ENCODE measurements around the gene BMP8B.

Gene BMP8B

DNA sequence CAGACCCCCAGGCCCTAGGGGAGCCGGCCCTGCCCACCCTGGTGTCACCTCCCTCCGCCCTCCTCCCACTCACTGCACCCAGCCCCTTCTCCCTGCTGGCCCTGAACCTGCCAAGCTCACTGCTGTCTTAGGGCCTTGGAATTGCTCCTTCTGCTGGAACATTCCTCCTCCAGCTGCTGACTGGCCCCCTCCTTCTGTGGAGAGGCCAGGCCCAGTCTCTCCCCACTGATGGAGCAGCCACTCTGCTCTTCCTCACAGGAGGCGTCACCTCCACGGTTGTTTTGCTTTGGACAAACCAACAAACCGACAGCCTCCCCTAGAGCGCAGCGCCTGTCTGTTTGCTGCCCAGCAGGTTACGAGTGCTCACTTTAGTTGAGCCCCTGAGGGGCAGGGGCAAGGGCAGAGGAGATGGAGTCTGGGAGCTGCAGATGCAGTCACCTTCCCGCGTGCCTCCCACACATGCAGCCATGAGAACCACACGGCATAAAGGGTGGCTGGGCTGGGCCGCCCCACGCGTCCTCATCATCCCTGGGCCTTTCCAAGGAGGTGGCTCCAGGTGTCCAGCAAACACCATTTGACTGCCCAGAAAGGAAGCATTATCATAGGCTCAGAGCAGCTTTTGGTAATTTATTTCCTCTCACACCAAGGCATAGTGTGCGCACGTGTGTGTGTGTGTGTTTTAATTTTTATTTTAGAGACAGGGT, 27.0 kb downstream of the BMP8B start:
- H3K4me3 ChIP-seq (replicated peaks; ENCODE audit: low read depth, low read length) = no peak overlapping the region
- TF ChIP-seq, protein P1, sequence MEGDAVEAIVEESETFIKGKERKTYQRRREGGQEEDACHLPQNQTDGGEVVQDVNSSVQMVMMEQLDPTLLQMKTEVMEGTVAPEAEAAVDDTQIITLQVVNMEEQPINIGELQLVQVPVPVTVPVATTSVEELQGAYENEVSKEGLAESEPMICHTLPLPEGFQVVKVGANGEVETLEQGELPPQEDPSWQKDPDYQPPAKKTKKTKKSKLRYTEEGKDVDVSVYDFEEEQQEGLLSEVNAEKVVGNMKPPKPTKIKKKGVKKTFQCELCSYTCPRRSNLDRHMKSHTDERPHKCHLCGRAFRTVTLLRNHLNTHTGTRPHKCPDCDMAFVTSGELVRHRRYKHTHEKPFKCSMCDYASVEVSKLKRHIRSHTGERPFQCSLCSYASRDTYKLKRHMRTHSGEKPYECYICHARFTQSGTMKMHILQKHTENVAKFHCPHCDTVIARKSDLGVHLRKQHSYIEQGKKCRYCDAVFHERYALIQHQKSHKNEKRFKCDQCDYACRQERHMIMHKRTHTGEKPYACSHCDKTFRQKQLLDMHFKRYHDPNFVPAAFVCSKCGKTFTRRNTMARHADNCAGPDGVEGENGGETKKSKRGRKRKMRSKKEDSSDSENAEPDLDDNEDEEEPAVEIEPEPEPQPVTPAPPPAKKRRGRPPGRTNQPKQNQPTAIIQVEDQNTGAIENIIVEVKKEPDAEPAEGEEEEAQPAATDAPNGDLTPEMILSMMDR (IDR thresholded peaks at IDR 0.05; ENCODE audit: low read length, missing control alignments) = no peak
- no peak for DNase-seq (ENCODE audit: low read depth)

DNA sequence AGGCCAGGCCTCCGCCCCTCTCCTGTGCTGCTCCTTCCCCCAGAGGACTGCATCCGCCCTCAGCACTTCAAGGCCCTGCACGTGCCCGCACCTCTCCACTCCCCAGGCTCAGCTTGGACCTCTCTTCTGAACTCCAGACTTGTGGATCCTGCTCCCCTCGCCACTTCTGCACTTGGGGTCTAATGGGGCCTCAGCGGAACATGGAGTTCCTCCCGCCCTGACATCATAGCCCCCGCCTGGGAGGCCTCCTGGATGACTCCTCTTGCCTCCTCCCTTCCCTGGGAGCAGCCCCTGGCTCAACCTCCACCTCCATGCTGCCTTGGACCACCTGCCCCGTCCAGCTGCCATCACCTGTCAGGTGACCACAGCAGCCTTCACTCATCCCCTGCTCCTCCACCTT, 27.6 kb downstream of the BMP8B start:
- TF ChIP-seq, protein P1 (IDR thresholded peaks at IDR 0.05; ENCODE audit: low read length, missing control alignments) = no peak
- H3K4me3 ChIP-seq (replicated peaks; ENCODE audit: low read depth, low read length) = no peak overlapping the region
- DNase-seq (ENCODE audit: low read depth) = no peak

DNA sequence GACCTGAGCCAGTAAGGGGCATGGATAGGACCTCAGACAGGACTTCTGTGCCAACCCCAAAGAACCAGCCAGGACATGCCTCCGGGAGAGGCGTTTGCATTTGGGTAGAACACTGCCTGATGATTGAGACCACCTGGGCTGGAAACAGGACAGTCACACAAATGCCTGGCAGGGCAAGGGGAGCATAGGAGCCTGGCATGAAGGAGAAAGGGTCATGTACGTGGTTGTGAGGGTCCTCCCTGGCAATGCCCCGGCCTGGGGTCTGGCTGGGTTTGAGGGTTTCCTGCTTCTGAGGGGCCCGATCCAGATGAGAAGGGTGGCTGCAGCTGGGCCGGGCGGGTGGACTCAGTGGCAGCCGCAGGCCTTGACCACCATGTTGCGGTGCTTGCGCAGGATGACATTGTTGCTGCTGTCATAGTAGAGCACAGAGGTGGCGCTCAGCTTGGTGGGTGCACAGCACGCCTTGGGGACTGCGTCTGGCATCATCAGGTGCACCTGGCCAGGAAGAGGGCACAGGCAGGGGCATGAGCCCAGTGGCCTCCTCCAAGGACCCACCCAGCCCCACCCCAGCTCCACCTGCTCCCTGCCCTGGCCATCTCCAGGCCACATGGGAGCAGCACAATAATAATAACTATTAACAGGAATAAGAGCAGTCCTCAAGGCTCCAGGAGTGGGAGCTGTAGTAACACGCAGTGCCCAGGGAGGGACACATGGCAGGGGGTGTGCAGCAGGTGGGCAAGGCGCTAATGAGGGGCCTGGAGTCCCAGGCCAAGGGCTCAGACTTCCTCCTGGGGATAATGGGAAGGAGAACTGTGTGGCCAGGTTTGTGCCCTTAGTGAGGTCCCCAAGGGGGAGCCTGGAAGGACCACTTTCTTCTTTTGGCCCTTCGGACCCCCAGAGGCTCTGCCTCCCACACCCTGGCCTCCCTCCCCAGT, 28.3 kb downstream of the BMP8B start:
- DNase-seq (ENCODE audit: low read depth) = no peak
- TF ChIP-seq, protein P1 (IDR thresholded peaks at IDR 0.05; ENCODE audit: low read length, missing control alignments) = no peak
- H3K4me3 ChIP-seq (replicated peaks; ENCODE audit: low read depth, low read length) = no peak overlapping the region

DNA sequence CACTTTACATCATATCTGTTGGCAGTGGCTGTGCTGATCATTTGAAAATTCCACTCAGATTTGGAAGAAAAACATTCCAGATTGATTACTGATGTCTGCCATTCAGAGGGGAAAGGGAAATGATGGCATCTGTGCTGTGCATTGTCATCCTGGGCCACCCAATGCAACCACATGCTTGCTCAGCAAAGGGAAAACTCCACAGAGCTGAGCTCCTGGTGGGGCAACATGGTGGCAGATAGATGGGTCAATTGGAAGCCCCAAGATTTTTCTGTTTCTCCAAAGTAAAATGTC, 29.3 kb downstream of the BMP8B start:
- no peak for DNase-seq (ENCODE audit: low read depth)
- TF ChIP-seq, protein P1 (IDR thresholded peaks at IDR 0.05; ENCODE audit: low read length, missing control alignments) = no peak

DNA sequence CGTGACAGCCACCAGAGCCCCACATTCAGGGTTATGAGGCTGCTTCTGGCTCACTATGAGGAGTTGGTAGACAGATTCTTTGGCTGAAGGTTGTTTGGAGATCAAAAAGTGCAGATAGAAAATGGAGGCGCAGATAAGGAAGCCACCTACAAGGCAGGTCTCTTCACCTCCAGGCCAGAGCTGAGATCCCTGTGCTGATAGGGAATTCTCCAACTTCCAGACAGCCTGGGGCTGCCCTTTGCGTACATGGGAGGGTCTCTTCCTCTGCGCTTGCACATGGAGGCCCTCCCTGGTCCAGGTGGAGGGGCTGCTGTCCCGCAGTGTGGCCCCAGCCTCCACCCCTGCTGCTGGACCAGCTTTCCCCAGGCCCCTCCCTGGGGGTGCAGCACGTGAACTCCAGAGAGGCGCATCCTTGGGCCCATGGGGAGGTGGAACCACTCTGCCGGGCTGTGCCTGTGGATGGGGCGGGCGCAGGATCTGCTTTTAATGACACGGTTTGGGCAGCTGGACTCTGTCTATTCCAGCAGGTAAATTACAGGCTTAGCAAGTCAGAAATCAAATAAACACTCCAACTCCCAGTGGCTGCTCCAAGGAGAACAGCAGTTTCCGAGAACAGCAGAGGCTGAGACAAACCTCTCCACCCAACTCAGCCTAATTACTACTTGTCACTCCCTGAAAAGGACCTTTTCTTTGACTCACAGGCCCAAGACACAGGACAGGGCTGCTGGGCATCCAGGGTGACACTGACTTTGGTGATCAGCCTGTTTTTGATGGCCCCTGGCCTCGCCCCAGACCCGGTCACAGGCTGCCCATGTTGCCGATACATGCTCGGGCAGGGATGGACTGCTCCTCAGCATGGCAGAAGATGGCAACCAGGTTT, 29.9 kb downstream of the BMP8B start:
- H3K4me3 ChIP-seq (replicated peaks; ENCODE audit: low read depth, low read length) = no peak overlapping the region
- no peak for DNase-seq (ENCODE audit: low read depth)
- TF ChIP-seq, protein P1 (IDR thresholded peaks at IDR 0.05; ENCODE audit: low read length, missing control alignments) = no peak

More for the DNA sequence above, 29.3 kb downstream of the BMP8B start:
- no peak overlapping the region for H3K4me3 ChIP-seq (replicated peaks; ENCODE audit: low read depth, low read length)

DNA sequence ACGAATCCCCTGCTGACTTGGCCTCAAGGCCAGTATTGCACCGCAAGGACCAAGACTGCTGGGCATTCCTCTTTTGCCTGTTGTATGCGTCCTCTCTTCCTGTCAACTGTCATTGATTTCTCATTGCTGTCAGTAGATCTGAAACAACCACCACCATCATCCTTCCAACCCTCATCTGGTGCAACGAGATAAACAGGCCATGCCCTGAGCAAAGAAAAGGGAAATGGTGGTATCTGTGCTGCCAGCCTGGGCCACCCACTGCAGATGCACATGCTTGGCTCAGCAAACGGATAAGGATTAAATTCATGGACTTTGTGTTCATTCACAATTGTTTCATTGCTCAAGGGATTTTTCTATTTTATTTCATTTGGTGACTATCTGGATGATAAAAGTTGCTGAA, 31.2 kb downstream of the BMP8B start:
- no peak overlapping the region for H3K4me3 ChIP-seq (replicated peaks; ENCODE audit: low read depth, low read length)

More for the DNA sequence above, 31.2 kb downstream of the BMP8B start:
- TF ChIP-seq, protein P1 (IDR thresholded peaks at IDR 0.05; ENCODE audit: low read length, missing control alignments) = no peak
- DNase-seq (ENCODE audit: low read depth) = no peak
